Measurements from ENCODE around the gene C7orf57. TPM values are rescaled to one million over a fixed set of nuclear protein-coding genes. Genes with fewer than 3 reads are reported as not detected.

Gene C7orf57
- polyA plus RNA-seq, 1 of the 3 experiments (the other 2 are of a cell fraction) = 0.41 TPM

- Histone ChIP-seq H3K9ac (no peak overlapping the region), H3K4me1 (ENCODE audit: control insufficient read depth in 1 of 2, insufficient read depth in 2 of 2, low read depth in 1 of 2, low read length in 1 of 2) (no peaks in the 10 kb centered on the region; a peak in 1 of 4 replicates)
Observed at GRCh38 chr7:47992446-47992845, 42.9 kb upstream of the C7orf57 start.

More at GRCh38 chr7:47992446-47992845, 42.9 kb upstream of the C7orf57 start:
- Histone ChIP-seq H3K9me3 (no peaks in the 10 kb centered on the region), H2AFZ (ENCODE audit: low read depth) (0 out of 2 replicates have a peak overlapping the region, but pooled peaks have one; percentile 37), H3K4me2 (no peak overlapping the region), H3K9me2 (no peaks in the 10 kb centered on the region), H3K4me3 (ENCODE audit: low read depth in 2 of 2, low read length in 1 of 2) (no peak overlapping the region), H3K27me3 (ENCODE audit: insufficient read depth) (no peaks in the 10 kb centered on the region; the same call in 1 of the 2 replicates), H3K79me2 (ENCODE audit: insufficient read depth) (no peaks in the 10 kb centered on the region), H3K27ac (ENCODE audit: low read depth in 2 of 2, low read length in 1 of 2) (no peak overlapping the region), H4K20me1 (ENCODE audit: insufficient read depth) (no peaks in the 10 kb centered on the region), H3F3A (replicated peaks; ENCODE audit: insufficient read depth) (peaks cover 5% of the 10 kb centered on the region), H3K36me3 (replicated peaks in 1 of 2; ENCODE audit: control insufficient read depth in 1 of 2, insufficient read depth in 2 of 2, low read length in 1 of 2) (no peaks in the 10 kb centered on the region)
- WGBS (ENCODE audit: low lambda C conversion rate) = 89% methylated on average over 3 of the region's 3 CpGs
- no peak for TF ChIP-seq USF1 (IDR thresholded peaks at IDR 0.05; ENCODE audit: borderline replicate concordance, low read depth)
- TF ChIP-seq, protein P1, sequence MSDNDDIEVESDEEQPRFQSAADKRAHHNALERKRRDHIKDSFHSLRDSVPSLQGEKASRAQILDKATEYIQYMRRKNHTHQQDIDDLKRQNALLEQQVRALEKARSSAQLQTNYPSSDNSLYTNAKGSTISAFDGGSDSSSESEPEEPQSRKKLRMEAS (IDR thresholded peaks at IDR 0.05; ENCODE audit: low read depth) = no peak
- TF ChIP-seq ZBTB33 (IDR thresholded peaks at IDR 0.05; ENCODE audit: borderline replicate concordance, low read depth) = no peak
- TF ChIP-seq POLR2AphosphoS5 (IDR thresholded peaks at IDR 0.05; ENCODE audit: low read depth, low read length) = no peak
- no peak for TF ChIP-seq TAF1 (IDR thresholded peaks at IDR 0.05; ENCODE audit: borderline replicate concordance, low read depth, low read length)
- no peak for TF ChIP-seq CHD2 (IDR thresholded peaks at IDR 0.05; ENCODE audit: low read length, partially characterized antibody)
- TF ChIP-seq RCOR1 (IDR thresholded peaks at IDR 0.05; ENCODE audit: low read length) = no peak
- no peak for TF ChIP-seq CTCF (IDR thresholded peaks at IDR 0.05)
- TF ChIP-seq USF2 (IDR thresholded peaks at IDR 0.05; ENCODE audit: borderline replicate concordance, low read depth, low read length) = no peak
- DNase-seq = no peak
- POLR2A ChIA-PET = no interaction called here
- CTCF ChIA-PET = interaction anchor here (1.2 to 3.2 kb wide), 5 partner anchors 10 to 118 kb away, joined by 4 to 18 read pairs (median 8); no protein-coding TSS in a partner anchor
